Mesothelial cell of epicardium (in vitro differentiated cells): ENCODE measurements around the gene TFG. TPM values are rescaled to one million over a fixed set of nuclear protein-coding genes. Genes with fewer than 3 reads are reported as not detected.

Experiments used
- DNase-seq, 2 experiments: peaks; one replicate each; pipeline ENCODE4 v3.0.0; 2021; ENCODE audit warnings: low spot score in 2 of 2; ENCODE audit not compliant: unreplicated experiment in 2 of 2
- H3K27ac Mint-ChIP-seq: 2 replicates; pipeline ENCODE4 v1.8.0; 2021; ENCODE audit warnings: mixed read lengths
- H3K27me3 Mint-ChIP-seq: 2 replicates; pipeline ENCODE4 v1.8.0; 2021; ENCODE audit warnings: low read depth, mixed read lengths
- H3K36me3 Mint-ChIP-seq: 2 replicates; pipeline ENCODE4 v1.8.0; 2021; ENCODE audit warnings: mixed read lengths
- H3K4me1 Mint-ChIP-seq: 2 replicates; pipeline ENCODE4 v1.8.0; 2021; ENCODE audit warnings: mixed read lengths
- H3K4me3 Mint-ChIP-seq: 2 replicates; pipeline ENCODE4 v1.8.0; 2021; ENCODE audit warnings: mild to moderate bottlenecking, moderate library complexity, mixed read lengths
- H3K9me3 Mint-ChIP-seq: 2 replicates; pipeline ENCODE4 v1.8.0; 2021; ENCODE audit warnings: mixed read lengths
- total RNA-seq: library from RNA; stranded (reverse); gene quantifications from 3 replicates; pipeline ENCODE4 v1.2.1, GENCODE V29; 2021
- TF ChIP-seq, protein P1 (sequence below): fragments of 200-600 bp; sonication (generic); IDR thresholded peaks from one replicate; pipeline ENCODE4 v1.5.0; 2021; ENCODE audit warnings: antibody characterized with exemption; ENCODE audit not compliant: unreplicated experiment

The TFG gene
- total RNA-seq, 1 donor from 2014 or later: 111 TPM

DNA sequence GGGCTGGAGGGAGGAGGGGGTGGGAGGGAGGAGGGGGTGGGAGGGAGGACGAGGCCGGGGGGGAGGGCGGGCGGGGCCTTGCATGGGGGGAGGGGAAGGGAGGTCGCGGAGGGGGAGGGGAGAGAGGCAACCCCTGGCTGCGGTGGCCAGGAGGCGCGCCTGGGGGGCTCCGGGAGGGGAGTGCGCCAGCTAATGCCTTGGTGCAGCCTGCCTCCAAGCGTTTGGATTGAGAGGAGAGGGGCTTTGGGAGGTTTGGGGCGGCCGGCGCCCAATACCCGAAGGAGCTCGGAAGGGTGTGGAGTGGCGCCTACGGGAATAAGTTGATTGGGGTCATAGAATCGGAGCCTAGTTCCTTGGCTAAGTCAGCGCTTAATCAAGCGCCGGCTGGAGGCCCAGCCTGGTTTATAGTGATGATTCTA, 557 bp downstream of the TFG start:
- H3K36me3 Mint-ChIP-seq: peaks cover 13% of the 10 kb centered on the region
- H3K4me3 Mint-ChIP-seq: peak overlapping the region; percentile 90
- H3K9me3 Mint-ChIP-seq: peaks cover 6% of the 10 kb centered on the region
- H3K27ac Mint-ChIP-seq: peak overlapping the region; percentile 95
- DNase-seq: peak; percentile 44 to 72
- TF ChIP-seq, protein P1, sequence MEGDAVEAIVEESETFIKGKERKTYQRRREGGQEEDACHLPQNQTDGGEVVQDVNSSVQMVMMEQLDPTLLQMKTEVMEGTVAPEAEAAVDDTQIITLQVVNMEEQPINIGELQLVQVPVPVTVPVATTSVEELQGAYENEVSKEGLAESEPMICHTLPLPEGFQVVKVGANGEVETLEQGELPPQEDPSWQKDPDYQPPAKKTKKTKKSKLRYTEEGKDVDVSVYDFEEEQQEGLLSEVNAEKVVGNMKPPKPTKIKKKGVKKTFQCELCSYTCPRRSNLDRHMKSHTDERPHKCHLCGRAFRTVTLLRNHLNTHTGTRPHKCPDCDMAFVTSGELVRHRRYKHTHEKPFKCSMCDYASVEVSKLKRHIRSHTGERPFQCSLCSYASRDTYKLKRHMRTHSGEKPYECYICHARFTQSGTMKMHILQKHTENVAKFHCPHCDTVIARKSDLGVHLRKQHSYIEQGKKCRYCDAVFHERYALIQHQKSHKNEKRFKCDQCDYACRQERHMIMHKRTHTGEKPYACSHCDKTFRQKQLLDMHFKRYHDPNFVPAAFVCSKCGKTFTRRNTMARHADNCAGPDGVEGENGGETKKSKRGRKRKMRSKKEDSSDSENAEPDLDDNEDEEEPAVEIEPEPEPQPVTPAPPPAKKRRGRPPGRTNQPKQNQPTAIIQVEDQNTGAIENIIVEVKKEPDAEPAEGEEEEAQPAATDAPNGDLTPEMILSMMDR: no peak
- H3K27me3 Mint-ChIP-seq: peaks cover 24% of the 10 kb centered on the region
- H3K4me1 Mint-ChIP-seq: peaks cover 34% of the 10 kb centered on the region

DNA sequence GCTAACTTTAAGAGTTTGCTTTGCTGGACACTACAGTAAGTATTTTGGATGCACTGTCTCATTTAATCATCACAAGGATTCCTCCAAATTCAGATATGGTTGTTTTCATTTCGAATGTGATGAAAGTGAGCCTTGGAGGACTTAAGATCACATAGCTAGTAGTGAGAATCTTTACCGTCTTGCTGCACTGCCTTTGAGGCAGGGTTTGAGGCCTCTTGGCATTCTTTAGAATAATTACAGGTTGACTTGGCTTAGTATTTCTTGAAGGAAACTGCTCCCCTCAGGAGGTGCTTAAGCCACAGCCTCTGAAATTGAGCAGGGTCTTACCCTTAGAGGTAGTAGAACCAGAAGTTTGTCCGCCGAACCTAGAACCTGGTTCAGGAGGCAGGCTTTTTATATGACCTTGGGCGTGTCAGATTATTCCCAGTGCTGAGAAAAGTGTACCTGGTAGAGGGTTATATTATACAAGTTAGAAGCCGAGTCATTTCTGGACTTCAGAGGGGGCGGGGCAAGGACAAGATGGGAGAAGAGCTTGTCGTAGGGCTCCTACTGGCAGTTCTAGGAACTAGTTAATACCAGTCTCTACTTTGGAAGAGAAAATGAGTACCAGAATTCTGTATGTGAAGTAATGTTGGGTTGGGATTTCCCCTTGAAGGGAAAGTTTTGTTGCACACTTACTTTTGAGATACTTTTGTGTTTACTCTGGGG, 1.1 kb downstream of the TFG start:
- Mint-ChIP-seq H3K4me1 (peaks cover 34% of the 10 kb centered on the region), H3K27me3 (peaks cover 20% of the 10 kb centered on the region), H3K9me3 (peaks cover 6% of the 10 kb centered on the region), H3K27ac (peak overlapping the region; percentile 95), H3K36me3 (peaks cover 17% of the 10 kb centered on the region), H3K4me3 (peak overlapping the region; percentile 90)
- peak in 1 of 2 experiments; percentile 45 for DNase-seq
- TF ChIP-seq, protein P1: no peak

DNA sequence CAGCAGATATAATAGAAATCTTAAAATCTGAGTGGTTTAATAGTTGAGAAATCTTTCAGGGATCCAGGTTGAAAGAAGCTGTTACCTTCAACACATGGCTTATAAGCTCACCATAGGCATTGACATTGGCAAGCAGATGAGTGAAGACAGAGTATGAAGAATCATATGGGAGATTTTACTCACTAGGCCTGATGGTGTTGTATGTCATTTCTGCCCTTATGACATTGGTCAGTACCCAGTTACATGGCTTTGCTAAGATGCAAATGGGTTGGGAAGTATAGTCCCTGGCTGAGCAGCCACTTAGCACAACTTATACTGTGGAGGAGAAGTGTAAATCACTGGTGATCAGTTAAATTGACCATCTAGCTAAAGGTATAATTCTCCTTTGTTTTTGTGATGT, 5.9 kb downstream of the TFG start:
- Mint-ChIP-seq H3K4me1 (peaks cover 31% of the 10 kb centered on the region), H3K9me3 (peaks cover 13% of the 10 kb centered on the region), H3K27me3 (no peaks in the 10 kb centered on the region), H3K36me3 (peaks cover 49% of the 10 kb centered on the region), H3K27ac (no peak overlapping the region), H3K4me3 (no peak overlapping the region)
- no peak for DNase-seq
- TF ChIP-seq, protein P1: no peak

DNA sequence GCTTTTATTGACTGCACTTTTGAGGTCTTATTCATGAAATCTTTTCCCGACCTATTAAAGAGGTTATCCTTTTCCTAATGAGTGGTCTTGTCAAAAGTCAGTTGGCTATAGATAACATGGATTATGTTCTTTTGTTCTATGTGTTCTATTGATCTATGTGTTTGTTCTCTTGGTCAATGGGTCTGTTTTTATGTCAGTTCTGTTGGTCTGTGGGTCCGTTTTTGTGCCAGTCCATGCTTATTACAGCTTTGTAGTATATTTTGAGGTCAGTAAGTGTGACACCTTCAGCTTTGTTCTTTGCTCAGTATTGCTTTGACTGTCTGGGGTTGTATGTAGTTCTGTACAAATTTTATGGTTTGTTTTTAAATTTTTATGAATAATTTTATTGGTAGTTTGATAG, 7.8 kb downstream of the TFG start:
- TF ChIP-seq, protein P1: no peak
- Mint-ChIP-seq H3K36me3 (peaks cover 59% of the 10 kb centered on the region), H3K27ac (no peak overlapping the region)

DNA sequence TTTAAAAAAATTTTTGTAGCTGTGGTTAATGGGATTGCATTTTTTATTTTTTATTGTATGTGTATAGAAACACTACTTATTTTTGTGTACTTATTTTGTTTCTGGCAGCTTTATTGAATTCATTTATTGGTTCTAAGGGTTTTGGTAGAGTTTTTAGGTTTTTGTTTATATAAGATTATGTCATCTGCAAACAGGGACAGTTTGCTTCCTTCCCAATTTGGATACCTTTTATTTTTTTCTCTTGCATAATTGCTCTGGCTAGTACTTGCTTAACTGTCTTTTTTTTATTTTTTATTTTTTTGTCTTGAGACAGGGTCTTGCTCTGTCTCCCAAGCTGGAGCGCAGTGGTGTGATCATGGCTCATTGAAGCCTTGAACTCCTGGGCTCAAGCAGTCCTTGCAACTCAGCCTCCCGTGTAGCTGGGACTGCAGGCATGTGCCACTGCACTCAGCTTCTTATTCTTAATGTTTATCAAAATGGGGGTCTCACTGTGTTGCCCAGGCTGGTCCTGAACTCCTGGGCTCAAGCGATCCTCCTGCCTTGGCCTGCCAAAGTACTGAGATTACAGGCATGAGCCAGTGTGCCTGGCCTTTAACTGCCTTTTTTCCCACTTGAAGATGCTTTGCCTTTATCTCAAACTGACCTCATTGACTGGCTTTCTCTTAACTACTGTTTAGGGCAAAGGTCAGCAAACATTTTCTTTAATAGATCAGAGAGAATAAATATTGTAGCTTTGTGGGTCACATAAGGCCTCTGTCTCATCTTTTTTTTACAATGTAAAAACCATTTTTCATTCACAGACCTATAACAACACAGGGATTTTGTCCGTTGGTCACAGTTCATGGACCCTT, 8.6 kb downstream of the TFG start:
- no peak overlapping the region for H3K27ac Mint-ChIP-seq
- H3K4me1 Mint-ChIP-seq: peaks cover 12% of the 10 kb centered on the region
- TF ChIP-seq, protein P1: no peak
- H3K9me3 Mint-ChIP-seq: peaks cover 13% of the 10 kb centered on the region
- no peaks in the 10 kb centered on the region for H3K27me3 Mint-ChIP-seq
- H3K4me3 Mint-ChIP-seq: no peak overlapping the region
- peaks cover 63% of the 10 kb centered on the region for H3K36me3 Mint-ChIP-seq
- DNase-seq: no peak

More for the DNA sequence above, 7.8 kb downstream of the TFG start:
- Mint-ChIP-seq H3K9me3 (peaks cover 13% of the 10 kb centered on the region), H3K27me3 (no peaks in the 10 kb centered on the region), H3K4me1 (peaks cover 19% of the 10 kb centered on the region), H3K4me3 (no peak overlapping the region)
- DNase-seq: no peak
